SU-DHL-6 (cell line): Measurements from ENCODE around the gene ARMC8.

Experiments
- H2AFZ ChIP-seq: fragments of 200-600 bp; sonication (generic); 2 replicates; pipeline ENCODE4 v1.6.1; 2014; ENCODE audit warnings: low read depth, mild to moderate bottlenecking, moderate library complexity, mixed read lengths, antibody characterized with exemption, low read length; ENCODE audit not compliant: severe bottlenecking
- H3F3A ChIP-seq: fragments of 200-600 bp; shearing (Covaris generic); 2 replicates; pipeline ENCODE4 v1.6.0; 2016; ENCODE audit warnings: antibody characterized with exemption, mild to moderate bottlenecking; ENCODE audit not compliant: insufficient read depth
- H3K27ac ChIP-seq: fragments of 200-600 bp; sonication (generic); 2 replicates; pipeline ENCODE4 v1.5.1; 2016; ENCODE audit warnings: low read depth, mild to moderate bottlenecking, low read length, moderate library complexity, mixed read lengths
- H3K27me3 ChIP-seq: fragments of 200-600 bp; sonication (generic), shearing (Covaris generic); 2 replicates; pipeline ENCODE4 v1.6.0; 2014; ENCODE audit warnings: mild to moderate bottlenecking, low read length
- H3K36me3 ChIP-seq: fragments of 200-600 bp; sonication (generic); 2 replicates; pipeline ENCODE4 v1.6.1; 2014; ENCODE audit warnings: mild to moderate bottlenecking, low read length, mixed read lengths
- H3K4me2 ChIP-seq: fragments of 300-600, 200-600 bp; shearing (Covaris generic), sonication (generic); 2 replicates; pipeline ENCODE4 v1.6.0; 2014; ENCODE audit warnings: low read length, low read depth, mild to moderate bottlenecking; ENCODE audit not compliant: poor library complexity, severe bottlenecking
- H3K4me3 ChIP-seq: fragments of 200-600 bp; sonication (generic); 2 replicates; pipeline ENCODE4 v1.5.1; 2014; ENCODE audit warnings: antibody characterized with exemption, low read length, mild to moderate bottlenecking, mixed read lengths; ENCODE audit not compliant: insufficient read depth, poor library complexity, severe bottlenecking
- H3K79me2 ChIP-seq: fragments of 200-600 bp; sonication (generic); 2 replicates; pipeline ENCODE4 v1.6.1; 2014; ENCODE audit warnings: mild to moderate bottlenecking, low read length, moderate library complexity; ENCODE audit not compliant: insufficient read depth
- H3K9ac ChIP-seq: fragments of 200-600 bp; sonication (generic); 2 replicates; pipeline ENCODE4 v1.7.0; 2014; ENCODE audit warnings: mild to moderate bottlenecking, low read length
- H3K9me2 ChIP-seq: fragments of 200-600 bp; sonication (generic); replicated peaks from 2 replicates; pipeline ENCODE4 v1.6.1; 2014; ENCODE audit warnings: low read length; ENCODE audit not compliant: insufficient read depth
- H3K9me3 ChIP-seq: fragments of 200-600 bp; sonication (generic); 2 replicates; pipeline ENCODE4 v1.6.1; 2014; ENCODE audit warnings: low read length, mixed read lengths; ENCODE audit not compliant: insufficient read depth
- H4K20me1 ChIP-seq: fragments of 200-600 bp; sonication (generic); 2 replicates; pipeline ENCODE4 v1.6.1; 2014; ENCODE audit warnings: low read depth, mild to moderate bottlenecking, antibody characterized with exemption, low read length, moderate library complexity, mixed read lengths
- CTCF ChIP-seq: fragments of 200-600 bp; sonication (generic); IDR thresholded peaks from one replicate; pipeline ENCODE4 v1.5.1; 2017; ENCODE audit warnings: antibody characterized with exemption, mild to moderate bottlenecking, low read length, moderate library complexity; ENCODE audit not compliant: insufficient read depth, poor library complexity, severe bottlenecking
- EZH2phosphoT487 ChIP-seq: fragments of 200-600 bp; sonication (generic), shearing (Covaris generic); conservative IDR thresholded peaks from 2 replicates; pipeline ENCODE4 v1.6.1; 2018; ENCODE audit warnings: mild to moderate bottlenecking, antibody characterized with exemption, low read length, moderate library complexity, mixed read lengths

The ARMC8 gene

GRCh38 chr3:138187296-138188012 lies at the start of gene ARMC8:
Gene ARMC8, plus strand, starts transcription at chr3:138187301. Its CDS starts 254 bp downstream, at chr3:138187555.
- H3K27me3 ChIP-seq = no peaks in the 10 kb centered on the region
- peak within 1 kb of the TSS; percentile 74 for H3K27ac ChIP-seq
- H3K36me3 ChIP-seq = 0 out of 2 replicates have a peak, but pooled peaks cover 3% of the 10 kb centered on the region
- peak within 1 kb of the TSS; percentile 99 for H2AFZ ChIP-seq
- H4K20me1 ChIP-seq = peaks cover 9% of the 10 kb centered on the region
- TF ChIP-seq EZH2phosphoT487 (no peak), CTCF (no peak)
- no peaks in the 10 kb centered on the region for H3K9me2 ChIP-seq
- peaks cover 52% of the 10 kb centered on the region for H3K79me2 ChIP-seq
- peak within 1 kb of the TSS; percentile 92 for H3K4me2 ChIP-seq
- peak within 1 kb of the TSS; percentile 98 for H3K4me3 ChIP-seq
- no peaks in the 10 kb centered on the region for H3K9me3 ChIP-seq
- H3F3A ChIP-seq = peaks cover 5% of the 10 kb centered on the region; the same call in 1 of the 2 replicates
- peak within 1 kb of the TSS; percentile 92 for H3K9ac ChIP-seq

DNA sequence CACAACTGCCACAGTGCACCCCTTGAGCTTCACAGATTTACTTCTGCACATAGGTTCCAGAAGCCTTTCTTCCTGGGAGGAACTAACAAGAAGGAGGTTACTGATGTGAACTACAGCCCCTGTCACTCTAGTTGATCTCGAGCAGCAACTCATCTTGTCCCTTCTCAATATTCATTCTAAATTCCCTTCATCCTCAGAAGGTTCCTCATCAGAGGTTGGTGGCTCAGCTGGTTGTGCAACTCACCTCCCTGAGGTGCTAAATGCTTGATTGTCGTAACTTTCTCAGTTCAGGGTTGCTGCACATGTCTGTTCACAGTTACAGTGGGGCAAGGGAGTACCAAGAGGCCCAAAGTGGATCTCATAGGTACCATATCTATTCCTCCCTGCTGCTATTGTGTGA lies 49.2 kb upstream of the ARMC8 start:
- no peak overlapping the region for H2AFZ ChIP-seq

GRCh38 chr3:138139691-138140090 lies 47.4 kb upstream of the ARMC8 start:
- H3K4me2 ChIP-seq = no peak overlapping the region
- no peak overlapping the region for H3K9ac ChIP-seq
- TF ChIP-seq CTCF (no peak), EZH2phosphoT487 (no peak)
- no peak overlapping the region for H2AFZ ChIP-seq
- H3K9me3 ChIP-seq = no peaks in the 10 kb centered on the region
- no peaks in the 10 kb centered on the region for H3K36me3 ChIP-seq
- H4K20me1 ChIP-seq = no peaks in the 10 kb centered on the region
- H3K9me2 ChIP-seq = no peaks in the 10 kb centered on the region; the same call in 1 of the 2 replicates
- no peaks in the 10 kb centered on the region for H3K27me3 ChIP-seq
- no peak overlapping the region for H3K4me3 ChIP-seq
- no peaks in the 10 kb centered on the region for H3K79me2 ChIP-seq
- H3F3A ChIP-seq = no peaks in the 10 kb centered on the region
- H3K27ac ChIP-seq = no peak overlapping the region

More for the DNA sequence above, 49.2 kb upstream of the ARMC8 start:
- Histone ChIP-seq H3F3A (no peaks in the 10 kb centered on the region), H3K36me3 (no peaks in the 10 kb centered on the region), H3K9me3 (no peaks in the 10 kb centered on the region), H3K4me3 (no peak overlapping the region), H3K4me2 (no peak overlapping the region), H3K9ac (no peak overlapping the region), H3K79me2 (no peaks in the 10 kb centered on the region), H4K20me1 (no peaks in the 10 kb centered on the region), H3K27ac (no peak overlapping the region), H3K27me3 (no peaks in the 10 kb centered on the region), H3K9me2 (no peaks in the 10 kb centered on the region; the same call in 1 of the 2 replicates)
- no peak for TF ChIP-seq EZH2phosphoT487
- no peak for TF ChIP-seq CTCF
